GDM1 (cell line): ENCODE measurements around the gene SLC25A42.
"Not testable (repeated sequence)": the region's sequence is repeated elsewhere in the genome, so short reads cannot be mapped to it uniquely, and the experiment has no call there.

Experiments
- DNase-seq: peaks from one replicate; lab custom pipeline; 2025; lab: John Stamatoyannopoulos, UW

The SLC25A42 gene

DNA sequence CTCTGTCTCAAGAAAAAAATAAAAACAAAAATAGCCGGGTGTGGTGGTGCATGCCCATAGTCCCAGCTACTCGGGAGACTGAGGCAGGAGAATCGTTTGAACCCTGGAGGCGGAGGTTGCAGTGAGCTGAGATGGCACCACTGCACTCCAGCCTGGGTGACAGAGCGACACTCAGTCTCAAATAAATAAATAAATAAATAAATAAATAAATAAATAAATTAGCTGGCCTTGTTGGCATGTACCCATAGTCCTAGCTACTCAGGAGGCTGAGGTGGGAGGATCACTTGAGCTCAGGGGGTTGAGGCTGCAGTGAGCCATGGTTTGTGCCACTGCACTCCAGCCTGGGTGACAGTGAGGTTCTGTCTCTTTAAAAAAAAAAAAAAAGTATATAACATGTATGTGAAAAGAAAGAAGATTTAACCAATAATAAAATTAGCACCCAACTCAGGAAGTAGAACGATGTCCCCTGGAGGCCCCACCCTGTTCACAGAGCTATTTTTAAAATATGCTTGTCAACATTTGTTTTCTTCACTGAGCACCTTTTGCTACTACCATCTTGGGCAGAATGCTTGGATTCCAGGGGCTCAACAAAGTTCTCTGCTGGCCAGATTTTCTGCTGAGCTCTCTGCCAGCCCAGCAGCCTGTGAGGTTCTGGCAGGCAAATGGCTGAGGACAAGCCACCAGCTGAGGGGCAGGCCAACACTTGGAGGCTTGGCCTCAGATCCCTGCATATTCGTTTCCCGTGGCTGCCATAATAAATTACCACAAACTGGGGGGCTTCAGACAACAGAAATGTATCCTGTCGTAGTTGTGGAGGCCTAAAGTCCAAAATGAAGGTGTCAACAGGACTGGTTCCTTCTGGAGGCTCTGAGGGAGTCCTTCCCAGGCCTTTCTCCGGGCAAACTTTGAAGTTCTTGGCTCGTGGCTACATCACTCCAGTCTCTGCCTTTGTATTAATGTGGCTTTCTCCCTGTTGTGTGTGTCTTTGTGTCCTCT, 5.2 kb downstream of the SLC25A42 start:
- no peak for DNase-seq

DNA sequence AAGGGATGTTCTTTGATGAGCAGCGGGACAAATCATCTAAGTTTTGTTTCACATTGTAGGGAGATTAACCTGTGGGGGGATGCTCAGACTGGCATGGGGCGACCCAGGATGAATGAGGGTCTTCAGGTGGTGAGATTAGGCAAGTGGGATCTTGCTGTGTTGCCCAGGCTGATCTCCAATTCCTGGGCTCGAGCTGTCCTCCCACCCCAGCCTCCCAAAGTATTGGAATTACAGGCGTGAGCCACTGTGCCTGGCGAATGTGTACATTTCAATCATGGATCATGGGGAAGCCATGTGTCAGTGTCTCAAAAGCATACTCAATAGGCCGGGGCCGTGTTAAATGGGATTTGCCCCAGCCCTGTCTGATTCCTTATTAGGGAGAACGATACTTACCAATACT, 8.1 kb downstream of the SLC25A42 start:
- no peak for DNase-seq

DNA sequence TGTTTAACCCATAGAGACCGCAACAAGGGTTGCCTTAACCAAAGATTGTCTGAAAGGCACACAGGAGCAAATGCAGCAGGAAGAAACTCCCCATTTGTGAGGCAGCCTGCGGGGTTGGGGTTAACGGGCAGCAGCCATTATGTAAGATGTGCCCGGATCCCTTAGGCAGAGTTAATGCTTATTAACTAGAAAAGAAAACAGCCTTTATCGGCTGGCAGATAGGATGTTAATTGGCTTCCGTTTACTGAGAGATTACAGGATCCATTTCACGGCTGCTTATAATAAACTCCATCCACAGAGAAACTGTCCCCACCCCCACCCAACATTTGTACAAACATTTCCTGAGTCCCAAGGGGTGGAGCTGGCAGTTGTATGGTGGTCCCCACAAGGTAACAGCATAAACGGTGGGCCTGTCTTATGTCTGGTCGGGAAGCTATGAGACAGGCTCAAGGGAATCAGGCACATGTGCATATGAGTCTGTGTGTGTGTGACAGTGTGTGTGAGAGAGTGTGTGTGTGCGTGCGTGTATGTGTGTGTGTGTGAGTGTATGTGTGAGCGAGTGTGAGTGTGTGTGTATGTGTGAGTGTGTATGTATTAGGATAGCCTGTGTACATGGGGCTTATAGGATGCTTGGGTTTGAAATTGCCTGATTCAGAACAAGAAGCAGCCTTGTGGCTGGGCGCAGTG, 10.5 kb downstream of the SLC25A42 start:
- DNase-seq = no peak

DNA sequence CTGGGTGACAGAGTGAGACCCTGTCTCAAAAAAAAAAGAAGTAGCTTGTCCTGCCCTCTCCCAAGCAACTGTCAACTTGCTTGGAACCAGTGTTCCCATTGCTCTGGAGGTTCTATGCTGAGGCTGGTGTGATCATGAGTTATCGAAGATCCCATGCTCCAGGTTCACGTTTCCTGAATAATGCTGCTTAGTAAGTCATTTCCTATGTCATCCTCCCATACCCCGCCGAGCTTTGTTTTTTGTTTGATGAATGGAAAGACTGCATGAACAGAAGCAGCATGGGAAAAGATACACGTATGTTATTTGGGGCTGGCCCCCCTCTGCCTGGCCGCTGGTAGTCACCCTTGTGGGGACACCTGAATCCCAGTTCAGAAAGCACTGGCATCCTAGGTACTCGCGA, 11.3 kb downstream of the SLC25A42 start:
- no peak for DNase-seq

DNA sequence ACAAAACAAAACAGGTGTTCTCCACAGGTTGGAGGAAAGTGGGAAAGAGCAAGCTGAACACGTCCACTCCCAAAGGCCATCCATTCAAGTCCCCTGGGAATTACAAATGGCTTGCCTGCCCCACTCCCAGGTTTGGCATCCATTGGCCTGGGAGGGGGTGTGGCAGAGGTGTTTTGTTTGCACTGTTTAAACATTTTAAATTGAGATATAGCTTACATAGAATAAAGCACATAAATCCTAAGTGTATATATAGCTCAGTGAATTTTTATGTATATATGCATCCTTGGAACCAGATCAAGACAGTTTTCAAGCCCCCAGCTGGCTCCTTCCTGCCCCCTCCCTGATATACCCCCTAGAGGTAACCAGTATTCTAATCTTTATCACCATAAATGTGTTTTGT, 12.7 kb downstream of the SLC25A42 start:
- DNase-seq = no peak

DNA sequence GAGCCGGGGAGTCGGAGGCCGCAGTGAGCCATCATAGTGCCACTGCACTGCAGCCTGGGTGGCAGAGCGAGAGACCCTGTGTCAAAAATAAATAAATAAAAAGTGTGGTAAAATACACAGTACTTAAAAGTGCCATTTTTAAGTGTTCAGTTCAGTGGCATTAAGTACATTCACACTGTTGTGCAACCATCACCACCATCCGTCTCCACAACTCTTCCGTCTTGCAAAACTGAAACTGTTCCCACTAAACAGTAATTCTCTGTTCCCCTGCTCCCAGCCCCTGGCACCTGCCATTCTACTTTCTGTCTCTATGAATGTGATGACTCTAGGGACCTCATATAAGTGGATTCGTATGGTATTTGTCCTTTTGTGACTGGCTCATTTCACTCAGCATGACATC, 13.3 kb downstream of the SLC25A42 start:
- DNase-seq = no peak

DNA sequence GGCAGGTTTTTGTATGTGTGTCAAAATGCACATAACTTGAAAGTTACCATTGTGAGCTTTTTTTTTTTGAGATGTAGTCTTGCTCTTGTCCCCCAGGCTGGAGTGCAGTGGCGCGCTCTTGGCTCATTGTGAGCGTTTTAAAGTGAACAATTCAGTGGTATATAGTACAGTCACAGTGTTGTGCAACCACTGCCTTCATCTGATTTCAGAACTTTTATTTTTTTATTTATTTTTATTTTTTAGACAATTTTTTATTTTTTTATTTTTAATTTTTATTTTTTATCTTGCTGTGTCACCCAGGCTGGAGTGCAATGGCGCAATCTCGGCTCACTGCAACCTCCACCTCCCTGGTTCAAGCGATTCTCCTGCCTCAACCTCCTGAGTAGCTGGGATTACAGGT, 15.0 kb downstream of the SLC25A42 start:
- no peak for DNase-seq

DNA sequence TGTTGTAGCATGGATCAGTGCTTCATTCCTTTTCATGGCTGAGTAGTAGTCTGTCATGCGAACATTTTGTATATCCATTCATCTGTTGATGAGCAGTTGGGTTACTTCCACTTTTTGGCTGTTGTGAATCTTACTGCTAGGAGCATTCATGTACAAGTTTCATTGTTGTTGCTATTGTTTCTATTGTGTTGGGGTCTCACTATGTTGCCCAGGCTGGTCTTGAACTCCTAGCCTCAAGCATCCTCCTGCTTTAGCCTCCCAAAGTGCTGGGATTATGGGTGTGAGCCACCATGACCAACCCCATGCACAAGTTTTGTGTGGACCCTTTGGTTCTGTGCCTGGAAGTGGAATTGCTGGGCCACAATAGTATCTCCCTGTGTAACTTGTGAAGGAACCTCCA, 15.8 kb downstream of the SLC25A42 start:
- DNase-seq = no peak

DNA sequence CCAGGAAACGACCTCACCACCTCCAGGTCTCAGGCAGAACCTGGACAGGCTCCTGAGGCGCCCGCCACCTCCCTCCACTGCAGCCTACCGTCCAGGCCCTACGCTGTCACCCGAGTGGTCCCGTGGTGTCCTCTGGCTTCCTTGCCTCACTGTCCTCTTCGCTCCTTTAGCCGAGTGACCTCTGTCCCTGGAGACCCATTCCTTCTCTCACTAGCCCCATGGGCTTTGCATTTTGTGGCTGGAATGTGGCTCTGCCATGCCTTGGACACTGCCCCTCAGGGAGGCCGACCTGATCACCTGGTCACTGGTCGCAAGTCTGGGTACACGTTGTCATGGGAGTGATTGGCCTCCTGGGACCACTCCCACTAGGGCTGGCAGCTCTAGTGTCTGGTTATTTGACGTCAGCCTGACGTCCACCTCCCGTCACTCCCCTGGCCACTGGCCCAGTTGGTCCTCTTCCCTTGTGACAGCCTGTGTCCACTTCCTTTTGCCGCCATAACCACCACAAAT, 17.9 kb downstream of the SLC25A42 start:
- DNase-seq = no peak

DNA sequence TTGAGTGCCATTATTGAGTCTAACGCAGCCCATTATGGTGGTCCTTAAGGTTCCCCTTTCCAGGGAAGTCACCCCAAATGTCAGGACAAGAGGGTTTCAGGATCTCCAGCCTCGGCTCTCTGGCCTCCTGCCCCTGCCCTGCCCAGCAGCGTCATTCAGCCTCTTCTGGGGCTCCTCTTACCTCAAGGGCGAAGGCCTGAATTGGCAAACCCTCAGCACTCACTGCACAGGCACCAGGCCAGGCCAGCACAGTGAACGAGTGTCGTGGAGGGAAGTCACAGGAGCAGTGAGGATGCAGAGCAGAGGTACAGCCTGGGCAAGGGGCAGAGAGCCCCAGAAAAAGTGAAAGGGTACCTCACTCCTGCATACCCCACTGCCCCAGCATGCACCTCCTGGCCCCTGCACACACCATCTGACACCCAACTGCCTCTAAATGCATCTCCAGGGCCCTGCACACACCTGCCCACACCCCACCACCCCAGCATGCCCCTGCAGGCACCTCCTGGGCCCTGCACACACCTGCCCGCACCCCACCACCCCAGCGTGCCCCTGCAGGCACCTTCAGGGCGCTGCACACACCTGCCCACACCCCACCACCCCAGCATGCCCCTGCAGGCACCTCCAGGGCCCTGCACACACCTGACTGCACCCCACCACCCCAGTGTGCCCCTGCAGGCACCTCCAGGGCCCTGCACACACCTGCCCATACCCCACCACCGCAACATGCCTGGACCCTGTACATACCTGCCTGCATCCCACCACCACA, 19.8 kb downstream of the SLC25A42 start:
- DNase-seq = no peak

DNA sequence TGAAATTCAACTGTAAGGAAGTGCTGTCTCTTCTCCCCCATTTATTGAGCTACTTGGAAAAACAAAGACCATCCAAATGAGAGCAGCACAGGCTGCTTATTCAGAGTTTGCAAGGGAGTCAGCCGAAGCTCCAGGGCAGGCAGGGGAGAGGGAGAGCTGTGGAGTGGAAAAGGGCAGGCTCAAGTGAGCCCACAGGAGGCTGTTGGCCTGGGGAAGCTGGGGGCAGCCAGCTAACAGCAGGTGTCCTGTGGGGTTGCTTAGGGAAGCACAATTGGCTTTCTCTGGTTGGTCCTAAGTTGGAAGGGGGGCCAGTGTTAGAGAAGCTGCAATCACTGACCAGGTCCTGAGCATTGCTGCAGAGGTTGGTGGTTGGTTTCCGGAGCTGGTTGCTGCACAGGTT, 23.9 kb downstream of the SLC25A42 start:
- no peak for DNase-seq

DNA sequence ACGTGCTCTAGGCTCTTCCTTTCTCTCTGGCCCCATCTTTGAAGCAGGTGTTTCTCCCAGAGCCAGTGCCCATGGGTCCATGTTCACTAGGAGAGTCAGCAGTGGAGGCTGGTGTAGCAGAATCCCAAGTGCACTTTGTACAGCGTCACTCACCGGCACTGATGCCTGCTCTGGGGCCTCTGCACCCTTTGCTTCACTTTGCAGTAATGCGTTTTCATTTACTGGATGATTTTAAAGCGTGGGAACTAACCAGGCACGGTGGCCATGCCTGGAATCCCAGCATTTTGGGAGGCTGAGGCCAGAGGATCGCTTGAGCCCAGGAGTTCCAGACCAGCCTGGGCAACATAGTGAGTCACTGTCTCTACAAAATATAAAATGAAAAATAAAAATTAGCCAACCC, 30.7 kb downstream of the SLC25A42 start:
- DNase-seq = no peak

DNA sequence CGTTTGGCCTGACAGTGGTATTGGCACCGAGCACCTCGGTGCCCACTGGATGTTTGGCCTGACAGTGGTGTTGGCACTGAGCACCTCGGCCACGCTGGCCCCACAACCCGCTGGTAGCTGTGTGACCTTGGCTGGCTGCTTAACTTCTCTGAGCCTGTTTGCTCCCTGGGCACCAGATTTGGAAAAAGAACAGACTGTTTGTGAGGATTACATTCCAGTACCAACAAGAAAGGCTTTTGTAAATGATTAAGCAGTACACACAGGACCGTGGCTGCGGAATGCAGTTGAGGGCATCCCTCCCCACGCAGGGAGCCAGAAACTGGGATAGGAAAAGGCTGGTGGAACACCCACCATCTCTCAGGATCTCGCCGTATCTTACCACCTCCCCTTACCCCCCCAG, 31.9 kb downstream of the SLC25A42 start:
- DNase-seq = no peak

DNA sequence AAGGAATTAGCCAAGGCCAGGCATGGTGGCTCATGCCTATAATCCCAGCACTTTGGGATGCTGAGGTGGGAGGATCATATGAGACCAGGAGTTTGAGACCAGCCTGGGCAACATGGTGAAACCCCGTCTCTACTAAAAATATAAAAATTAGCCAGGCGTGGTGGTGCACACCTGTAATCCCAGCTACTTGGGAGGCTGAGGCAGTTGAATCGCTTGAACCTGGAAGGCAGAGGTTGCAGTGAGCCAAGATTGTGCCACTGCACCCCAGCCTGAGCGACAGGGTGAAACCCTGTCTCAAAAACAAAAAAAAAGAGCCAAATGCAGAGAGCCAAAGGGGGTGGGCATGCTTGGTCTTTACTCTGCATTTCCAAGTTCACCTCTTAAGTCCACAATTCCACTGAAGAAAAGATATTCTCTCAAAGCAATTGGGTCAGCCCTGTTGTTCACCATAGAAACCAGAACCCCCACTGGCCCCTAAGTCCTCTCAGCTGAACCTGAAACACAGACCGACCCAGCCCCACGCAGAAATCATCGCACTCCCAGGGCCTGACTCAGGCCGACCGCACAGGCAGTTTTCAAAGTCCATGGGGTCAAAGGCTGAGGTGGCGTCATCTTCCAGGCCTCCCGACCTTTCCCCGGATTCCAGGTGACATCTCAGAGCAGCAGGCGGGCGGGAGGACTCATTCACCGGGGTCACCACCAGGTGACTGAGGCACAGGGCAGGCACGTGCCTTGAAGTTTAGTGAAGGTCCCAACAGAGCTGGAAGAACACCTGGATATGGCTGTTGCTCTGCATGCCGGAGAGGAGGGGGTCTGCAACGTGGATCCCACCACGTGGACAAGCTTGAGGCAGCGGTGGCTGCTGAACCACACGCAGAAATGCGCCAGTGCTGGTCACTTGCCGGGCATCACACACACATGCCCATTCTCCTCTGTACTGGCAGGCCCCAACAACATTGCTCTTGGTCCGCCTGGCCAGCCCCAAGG, 33.1 kb downstream of the SLC25A42 start:
- DNase-seq = no peak

DNA sequence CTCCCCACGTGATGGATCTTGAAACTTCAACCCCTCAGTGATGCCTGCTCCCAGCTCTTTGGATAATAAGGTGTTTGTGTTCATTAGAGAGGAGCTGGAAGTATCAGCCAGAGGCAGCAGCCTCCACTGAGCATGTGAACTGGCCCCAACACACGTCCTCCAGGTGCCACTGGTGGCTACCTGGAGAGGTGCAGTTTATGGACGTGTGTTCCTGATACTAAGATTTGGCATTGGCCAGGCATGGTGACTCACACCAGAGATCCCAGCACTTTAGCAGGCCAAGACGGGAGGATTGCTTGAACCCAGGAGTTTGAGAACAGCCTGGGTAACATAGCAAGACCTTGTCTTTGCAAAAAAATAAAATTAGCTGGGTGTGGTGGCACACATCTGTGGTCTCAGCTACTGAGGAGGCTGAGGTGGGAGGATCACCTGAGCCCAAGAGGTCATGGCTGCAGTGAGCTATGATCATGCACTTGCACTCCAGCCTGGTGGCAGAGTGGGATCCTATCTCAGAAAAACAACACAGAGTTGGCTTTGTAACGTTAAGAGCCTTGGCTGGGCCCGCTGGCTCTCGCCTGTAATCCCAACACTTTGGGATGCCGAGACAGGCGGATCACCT, 34.4 kb downstream of the SLC25A42 start:
- no peak for DNase-seq

DNA sequence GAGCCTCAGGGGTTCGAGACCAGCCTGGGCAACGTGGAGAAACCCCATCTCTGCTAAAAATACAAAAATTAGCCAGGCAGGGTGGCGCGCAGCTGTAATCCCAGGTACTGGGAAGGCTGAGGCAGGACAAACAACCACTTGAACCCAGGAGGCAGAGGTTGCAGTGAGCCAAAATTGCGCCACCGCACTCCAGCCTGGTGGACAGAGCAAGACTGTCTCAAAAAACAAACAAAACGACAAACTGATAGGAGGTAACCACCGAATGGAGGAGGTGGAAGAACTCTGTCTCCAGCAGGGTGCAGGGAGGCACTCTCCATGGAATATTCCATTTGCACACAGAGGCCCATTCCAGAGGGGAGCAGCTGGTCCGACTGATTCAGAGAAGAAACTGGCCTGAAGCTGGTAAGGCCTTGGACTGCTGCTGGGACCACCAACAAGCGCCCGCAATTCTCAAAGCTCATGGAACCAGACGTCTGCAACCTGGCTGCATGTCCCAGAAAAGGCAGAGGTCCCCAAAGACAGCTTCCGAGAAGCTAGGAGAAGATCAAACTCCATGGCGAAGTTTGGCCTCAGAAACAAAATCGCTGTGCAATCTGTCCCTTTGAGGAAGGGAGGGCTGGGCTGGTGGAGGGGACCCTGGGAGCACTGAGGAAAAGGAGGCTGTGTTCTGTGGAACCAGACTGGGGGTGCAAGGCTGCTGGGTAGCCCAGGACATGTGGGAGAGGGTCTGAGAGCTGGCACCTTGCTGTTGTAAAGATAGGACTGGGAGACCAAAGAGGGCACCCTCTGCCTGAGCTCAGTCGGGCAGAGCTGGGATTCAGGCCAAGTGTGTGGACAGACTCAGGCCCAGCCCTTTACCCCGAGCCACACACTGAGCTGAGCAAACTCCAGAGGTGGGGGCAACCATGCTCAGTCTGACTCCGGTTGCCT, 35.2 kb downstream of the SLC25A42 start:
- no peak for DNase-seq

DNA sequence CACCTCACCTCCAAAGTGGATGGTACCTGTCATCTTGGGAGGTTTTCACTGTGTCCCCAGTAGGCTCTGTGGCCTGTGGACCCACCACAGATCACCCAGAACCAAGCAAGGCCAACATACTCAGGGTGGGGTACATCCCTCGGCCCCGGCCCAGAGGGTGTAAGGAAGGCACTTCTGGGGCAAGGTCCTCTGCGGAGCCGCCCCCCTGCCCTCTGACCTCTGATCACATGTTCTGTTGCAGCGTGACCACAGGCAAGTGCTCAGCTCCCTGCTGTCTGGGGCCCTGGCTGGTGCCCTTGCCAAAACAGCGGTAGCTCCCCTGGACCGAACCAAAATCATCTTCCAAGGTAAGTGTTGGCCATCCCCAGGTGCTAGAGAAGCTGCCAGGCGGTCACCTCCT, 37.7 kb downstream of the SLC25A42 start:
- DNase-seq = no peak

DNA sequence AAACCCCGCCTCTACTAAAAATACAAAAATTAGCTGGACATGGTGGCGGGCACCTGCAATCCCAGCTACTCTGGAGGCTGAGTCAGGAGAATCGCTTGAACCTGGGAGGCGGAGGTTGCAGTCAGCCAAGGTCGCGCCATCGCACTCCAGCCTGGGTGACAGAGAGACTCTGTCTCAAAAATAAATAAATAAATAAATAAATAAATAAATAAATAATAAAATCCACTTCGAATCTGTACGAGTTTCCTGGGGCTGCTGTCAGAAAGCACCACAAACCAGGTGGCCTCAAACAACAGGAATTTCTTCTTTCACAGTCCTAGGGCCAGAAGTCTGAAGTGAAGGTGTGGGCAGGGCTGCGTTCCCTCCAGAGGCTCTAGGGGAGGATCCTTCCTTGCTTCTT, 38.8 kb downstream of the SLC25A42 start:
- not testable (repeated sequence) for DNase-seq

DNA sequence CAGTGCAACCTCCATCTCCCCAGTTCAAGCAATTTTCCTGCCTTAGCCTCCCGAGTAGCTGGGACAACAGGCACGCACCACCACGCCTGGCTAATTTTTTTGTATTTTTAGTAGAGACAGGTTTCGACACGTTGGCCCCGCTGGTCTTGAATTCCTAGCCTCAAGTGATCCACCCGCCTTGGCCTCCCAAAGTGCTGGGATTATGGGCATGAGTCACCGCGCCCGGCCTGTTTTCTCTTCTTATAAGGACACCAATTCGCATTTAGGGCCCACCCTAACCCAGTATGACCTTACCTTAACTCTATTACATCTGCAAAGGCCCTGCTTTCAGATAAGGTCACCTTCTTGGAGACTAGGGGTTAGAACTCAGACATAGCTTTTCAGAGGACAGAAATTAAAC, 39.4 kb downstream of the SLC25A42 start:
- DNase-seq = no peak
